OCI-LY3 (cell line): ENCODE data around the gene TIMM22.

Experiments
- H2AFZ ChIP-seq: fragments of 200-600, 300-600 bp; shearing (Covaris generic); 2 replicates; pipeline ENCODE4 v1.6.0; 2014; ENCODE audit warnings: antibody characterized with exemption, low read depth, low read length
- H3K27ac ChIP-seq: fragments of 200-600, 300-600 bp; sonication (generic); 2 replicates; pipeline ENCODE4 v1.5.1; 2014; ENCODE audit warnings: mild to moderate bottlenecking, low read length, moderate library complexity, mixed read lengths
- H3K27me3 ChIP-seq: fragments of 200-600, 300-600 bp; sonication (generic); 2 replicates; pipeline ENCODE4 v1.6.1; 2014; ENCODE audit warnings: low read depth, low read length, mixed read lengths
- H3K36me3 ChIP-seq: fragments of 200-600, 300-600 bp; sonication (generic); replicated peaks from 2 replicates; pipeline ENCODE3; 2014; ENCODE audit warnings: low read depth, low read length, mixed read lengths
- H3K4me1 ChIP-seq: fragments of 300-600, 200-600 bp; sonication (generic); 2 replicates; pipeline ENCODE4 v1.6.1; 2014; ENCODE audit warnings: low read length, mixed read lengths
- H3K4me2 ChIP-seq: fragments of 200-600, 300-600 bp; sonication (generic); 2 replicates; pipeline ENCODE4 v1.6.1; 2014; ENCODE audit warnings: low read length, mixed read lengths
- H3K4me3 ChIP-seq: fragments of 300-600, 200-600 bp; sonication (generic); 2 replicates; pipeline ENCODE4 v1.5.1; 2014; ENCODE audit warnings: antibody characterized with exemption, mild to moderate bottlenecking, low read length, moderate library complexity
- H3K79me2 ChIP-seq: fragments of 300-600, 200-600 bp; shearing (Covaris generic); 2 replicates; pipeline ENCODE4 v1.6.1; 2014; ENCODE audit warnings: mild to moderate bottlenecking, low read length, mixed read lengths
- H3K9ac ChIP-seq: fragments of 300-600, 200-600 bp; shearing (Covaris generic); 2 replicates; pipeline ENCODE4 v1.6.0; 2014; ENCODE audit warnings: mild to moderate bottlenecking, low read length, moderate library complexity
- H3K9me3 ChIP-seq: fragments of 200-600, 300-600 bp; shearing (Covaris generic); 2 replicates; pipeline ENCODE4 v1.6.1; 2014; ENCODE audit warnings: low read length, mixed read lengths; ENCODE audit not compliant: insufficient read depth
- H4K20me1 ChIP-seq: fragments of 200-600, 300-600 bp; sonication (generic); 2 replicates; pipeline ENCODE4 v1.6.1; 2016; ENCODE audit warnings: low read length, mixed read lengths; ENCODE audit not compliant: insufficient read depth
- CTCF ChIP-seq: fragments of 200-600, 300-600 bp; sonication (generic); IDR thresholded peaks from 2 replicates; pipeline ENCODE4 v1.5.1; 2014; ENCODE audit warnings: antibody characterized with exemption, low read length, low read depth
- EZH2phosphoT487 ChIP-seq: fragments of 200-600 bp; shearing (Covaris generic); IDR thresholded peaks from 2 replicates; pipeline ENCODE4 v1.6.1; 2018; ENCODE audit warnings: antibody characterized with exemption, mixed run types, low read depth

TIMM22 gene

DNA sequence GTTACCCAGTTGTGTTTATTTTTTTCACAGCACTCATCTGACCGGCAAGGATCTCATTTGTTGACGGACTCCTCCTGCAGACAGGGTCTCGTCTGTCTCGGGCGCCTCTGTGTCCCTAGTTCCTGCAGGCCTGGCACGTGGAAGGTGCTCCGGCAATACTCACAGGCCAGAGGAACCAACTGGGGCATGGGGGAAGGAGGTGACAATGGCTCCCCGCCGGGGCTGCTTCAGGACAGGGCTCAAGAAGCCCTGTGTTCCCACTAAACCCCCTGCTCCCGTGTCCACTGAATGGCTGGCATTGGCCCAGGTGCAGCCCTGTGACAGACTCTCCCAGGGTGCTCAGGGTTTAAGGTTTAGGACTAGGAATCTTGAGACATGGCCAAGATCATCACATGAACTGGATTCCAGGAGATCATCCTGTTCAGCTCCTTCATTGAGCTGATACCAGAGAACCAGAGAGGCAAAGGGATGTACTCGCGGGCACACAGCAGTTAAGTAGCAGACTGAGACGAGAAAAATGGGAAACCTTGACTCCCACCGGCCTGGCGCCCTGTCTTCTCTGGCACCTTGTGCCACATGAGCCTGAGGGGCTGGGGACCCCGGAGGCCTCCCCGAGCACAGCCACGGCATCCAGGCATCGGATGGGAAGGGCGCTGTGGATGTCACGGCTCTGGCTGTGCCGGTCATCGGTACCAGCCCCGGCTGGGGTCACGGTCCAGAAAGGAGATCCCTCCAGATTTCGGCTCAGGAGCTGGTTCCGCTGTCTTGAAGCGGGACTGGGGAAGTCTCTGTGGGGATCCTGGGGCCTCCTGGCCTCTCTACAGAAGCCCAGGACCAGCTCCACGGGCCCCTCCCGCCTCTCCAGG is 29.0 kb downstream of the TIMM22 start:
- no peaks in the 10 kb centered on the region for H3K27me3 ChIP-seq
- no peaks in the 10 kb centered on the region for H4K20me1 ChIP-seq
- H3K27ac ChIP-seq: no peak overlapping the region

DNA sequence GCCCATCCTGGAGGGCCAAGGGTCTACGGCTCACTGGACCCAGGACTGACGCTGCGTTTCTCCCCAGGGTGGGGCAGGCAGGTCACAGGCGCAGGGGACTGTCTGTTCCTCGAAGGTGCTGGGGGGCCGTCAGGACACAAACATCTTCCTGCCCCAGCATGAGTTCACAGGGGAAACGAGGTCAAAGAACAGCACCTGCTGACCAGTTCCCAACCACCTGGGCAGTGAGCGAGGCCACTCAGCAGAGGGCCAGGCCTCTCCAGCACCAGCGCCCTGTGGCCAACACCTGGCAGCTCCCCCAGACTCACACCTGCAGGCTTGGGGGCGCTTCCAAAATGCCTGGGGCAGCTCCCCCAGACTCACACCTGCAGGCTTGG is 29.7 kb downstream of the TIMM22 start:
- TF ChIP-seq EZH2phosphoT487 (no peak), CTCF (no peak)
- Histone ChIP-seq H4K20me1 (no peaks in the 10 kb centered on the region), H3K9me3 (no peaks in the 10 kb centered on the region), H3K4me3 (no peak overlapping the region), H2AFZ (no peak overlapping the region), H3K27me3 (no peaks in the 10 kb centered on the region), H3K4me1 (no peaks in the 10 kb centered on the region), H3K79me2 (no peaks in the 10 kb centered on the region), H3K27ac (no peak overlapping the region), H3K36me3 (no peaks in the 10 kb centered on the region), H3K9ac (no peak overlapping the region), H3K4me2 (no peak overlapping the region)

More for the DNA sequence above, 29.0 kb downstream of the TIMM22 start:
- Histone ChIP-seq H3K4me3 (no peak overlapping the region), H3K9me3 (no peaks in the 10 kb centered on the region), H3K36me3 (no peaks in the 10 kb centered on the region), H3K9ac (no peak overlapping the region), H2AFZ (no peak overlapping the region), H3K4me2 (no peak overlapping the region), H3K4me1 (no peaks in the 10 kb centered on the region), H3K79me2 (no peaks in the 10 kb centered on the region)
- no peak for TF ChIP-seq EZH2phosphoT487
- TF ChIP-seq CTCF: no peak

DNA sequence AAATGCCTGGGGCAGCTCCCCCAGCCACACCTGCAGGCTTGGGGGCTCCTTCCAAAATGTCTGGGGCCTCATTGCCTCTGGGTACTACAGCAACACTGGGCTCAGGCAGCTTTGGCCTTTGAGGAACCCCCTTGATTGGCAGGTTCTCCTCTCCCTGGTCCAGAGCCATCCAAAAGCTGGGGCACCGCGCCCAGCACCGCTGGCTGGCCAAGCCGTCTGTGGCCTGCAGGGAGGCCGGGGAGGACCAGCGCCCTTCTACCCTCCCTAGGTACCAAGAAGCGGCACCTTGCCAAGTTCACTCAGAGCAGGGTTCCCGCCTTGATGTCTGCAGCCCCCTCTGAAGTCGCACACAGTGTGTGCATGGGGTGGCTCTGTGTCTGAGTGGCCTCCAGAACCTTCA is 30.1 kb downstream of the TIMM22 start:
- no peak overlapping the region for H3K4me3 ChIP-seq
- H3K9me3 ChIP-seq: no peaks in the 10 kb centered on the region
- no peaks in the 10 kb centered on the region for H3K36me3 ChIP-seq
- H4K20me1 ChIP-seq: no peaks in the 10 kb centered on the region
- no peak overlapping the region for H3K4me2 ChIP-seq
- H3K27ac ChIP-seq: no peak overlapping the region
- H3K9ac ChIP-seq: no peak overlapping the region
- H3K79me2 ChIP-seq: no peaks in the 10 kb centered on the region
- H3K4me1 ChIP-seq: no peaks in the 10 kb centered on the region
- TF ChIP-seq EZH2phosphoT487 (no peak), CTCF (no peak)
- H3K27me3 ChIP-seq: no peaks in the 10 kb centered on the region
- no peak overlapping the region for H2AFZ ChIP-seq

DNA sequence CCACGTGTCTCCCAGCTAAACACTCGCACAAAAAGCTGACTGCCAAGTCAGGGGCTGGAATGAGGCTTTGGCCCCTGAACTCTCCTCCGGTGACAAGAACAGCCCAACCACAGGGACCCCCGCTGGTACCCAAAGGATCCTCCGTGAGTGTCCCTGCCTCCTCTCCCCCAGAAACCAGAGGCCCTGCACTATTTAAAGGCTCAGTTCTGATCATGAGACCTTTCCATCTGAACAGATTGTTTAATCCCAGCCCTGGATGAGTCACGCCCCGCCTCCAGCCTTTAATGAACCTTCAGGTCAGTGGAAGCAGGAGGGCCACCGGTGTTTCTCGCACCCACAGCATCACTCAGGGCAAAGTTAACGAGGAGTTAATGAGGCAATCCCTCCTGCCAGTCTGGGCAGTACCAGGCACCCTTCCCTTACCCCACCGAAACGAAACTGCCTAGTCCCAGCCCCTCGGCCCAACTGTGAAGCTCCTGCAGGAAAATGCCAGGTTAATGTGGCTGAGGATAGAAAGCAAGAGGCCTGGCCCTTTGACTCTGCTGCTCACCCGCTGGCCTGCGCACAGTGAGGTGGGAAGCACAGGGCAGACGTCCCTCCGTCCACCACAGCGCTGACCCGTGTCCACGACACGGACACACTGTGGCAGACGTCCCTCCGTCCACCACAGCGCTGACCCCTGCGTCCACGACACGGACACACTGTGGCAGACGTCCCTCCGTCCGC is 32.4 kb downstream of the TIMM22 start:
- Histone ChIP-seq H3K27ac (no peak overlapping the region), H3K36me3 (no peaks in the 10 kb centered on the region), H4K20me1 (no peaks in the 10 kb centered on the region), H2AFZ (no peak overlapping the region), H3K9ac (no peak overlapping the region), H3K79me2 (no peaks in the 10 kb centered on the region), H3K4me2 (no peak overlapping the region), H3K27me3 (no peaks in the 10 kb centered on the region), H3K4me1 (no peaks in the 10 kb centered on the region), H3K4me3 (no peak overlapping the region), H3K9me3 (no peaks in the 10 kb centered on the region)
- TF ChIP-seq EZH2phosphoT487 (no peak), CTCF (no peak)
